Amniotic epithelial cell (primary cell): ENCODE measurements around the gene BUD13.
A peak's percentile ranks its signal among the peaks of the same experiment; 100 is the strongest.
"Not testable (repeated sequence)": the region's sequence is repeated elsewhere in the genome, so short reads cannot be mapped to it uniquely, and the experiment has no call there.

ENCODE experiments used
- DNase-seq: peaks from one replicate; pipeline ENCODE4 v3.0.0-alpha.2; 2010; ENCODE audit warnings: low read depth

Gene BUD13, protein sequence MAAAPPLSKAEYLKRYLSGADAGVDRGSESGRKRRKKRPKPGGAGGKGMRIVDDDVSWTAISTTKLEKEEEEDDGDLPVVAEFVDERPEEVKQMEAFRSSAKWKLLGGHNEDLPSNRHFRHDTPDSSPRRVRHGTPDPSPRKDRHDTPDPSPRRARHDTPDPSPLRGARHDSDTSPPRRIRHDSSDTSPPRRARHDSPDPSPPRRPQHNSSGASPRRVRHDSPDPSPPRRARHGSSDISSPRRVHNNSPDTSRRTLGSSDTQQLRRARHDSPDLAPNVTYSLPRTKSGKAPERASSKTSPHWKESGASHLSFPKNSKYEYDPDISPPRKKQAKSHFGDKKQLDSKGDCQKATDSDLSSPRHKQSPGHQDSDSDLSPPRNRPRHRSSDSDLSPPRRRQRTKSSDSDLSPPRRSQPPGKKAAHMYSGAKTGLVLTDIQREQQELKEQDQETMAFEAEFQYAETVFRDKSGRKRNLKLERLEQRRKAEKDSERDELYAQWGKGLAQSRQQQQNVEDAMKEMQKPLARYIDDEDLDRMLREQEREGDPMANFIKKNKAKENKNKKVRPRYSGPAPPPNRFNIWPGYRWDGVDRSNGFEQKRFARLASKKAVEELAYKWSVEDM

GRCh38 chr11:116772443-116773202 is at the start of gene BUD13:
Gene BUD13, minus strand, starts transcription at chr11:116772987. Its CDS starts 23 bp downstream, at chr11:116772964.
- DNase-seq, result peak; percentile 67

- no peak for DNase-seq
These were observed 49.8 kb upstream of the BUD13 start for GRCh38 chr11:116822575-116822974.

DNA sequence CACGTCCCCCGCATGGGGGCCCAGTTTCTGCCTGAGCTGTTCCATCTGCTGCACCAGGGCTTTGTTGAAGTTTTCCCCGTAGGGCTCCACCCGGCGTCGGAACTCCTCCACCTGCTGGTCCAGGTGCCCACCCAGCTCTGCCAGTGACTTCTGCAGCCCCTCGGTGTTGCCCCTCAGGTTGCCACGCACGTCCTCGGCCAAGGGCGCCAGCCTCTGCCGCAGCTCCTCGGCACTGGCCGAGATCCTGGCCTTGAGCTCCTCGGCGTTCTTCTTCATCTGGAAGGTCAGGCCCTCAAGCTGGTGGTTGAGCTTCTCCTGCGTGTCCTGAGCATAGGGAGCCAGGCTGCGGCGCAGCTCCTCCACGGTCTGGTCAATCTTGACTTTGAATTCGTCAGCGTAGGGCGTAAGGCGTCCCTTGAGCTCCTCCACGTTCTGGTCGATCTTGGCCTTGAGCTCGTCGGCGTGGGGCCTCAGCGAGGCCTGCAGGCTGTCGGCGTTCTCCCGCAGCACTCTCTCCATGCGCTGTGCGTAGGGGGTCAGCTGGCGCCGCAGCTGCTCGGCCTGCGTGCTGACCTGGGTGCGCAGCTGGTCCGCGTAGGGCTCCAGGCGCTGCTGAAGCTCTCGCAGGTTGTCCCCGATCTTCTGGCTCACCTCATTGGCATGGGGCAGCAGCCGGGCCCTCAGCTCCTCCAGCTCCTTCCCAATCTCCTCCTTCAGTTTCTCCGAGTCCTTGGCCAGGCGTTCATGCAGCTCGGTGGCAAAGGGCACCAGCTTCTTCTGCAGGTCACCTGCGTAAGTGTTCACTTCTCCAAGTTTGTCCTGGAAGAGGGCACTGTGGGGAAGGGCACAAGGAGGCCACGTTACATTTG is 48.5 kb upstream of the BUD13 start:
- no peak for DNase-seq

DNA sequence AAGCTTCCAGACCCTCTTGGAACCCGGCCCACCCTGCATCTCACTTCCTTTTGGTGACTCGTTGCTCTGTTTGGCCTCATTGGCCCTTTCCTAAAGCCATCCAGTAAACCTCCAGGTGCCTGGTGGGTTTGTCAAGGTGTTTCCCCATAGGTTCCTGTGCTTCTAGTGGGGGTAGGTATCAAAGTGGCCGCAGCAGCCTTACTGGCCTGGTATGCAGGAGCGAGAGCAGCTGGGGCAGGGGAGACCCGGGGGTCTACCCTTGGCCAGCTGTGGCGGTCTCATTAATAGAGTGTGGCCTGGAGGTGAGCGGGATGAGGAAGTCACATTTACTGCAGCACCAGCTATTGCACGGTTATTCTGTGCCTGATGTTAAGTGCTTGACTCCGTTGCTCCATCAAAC is 46.3 kb upstream of the BUD13 start:
- no peak for DNase-seq

DNA sequence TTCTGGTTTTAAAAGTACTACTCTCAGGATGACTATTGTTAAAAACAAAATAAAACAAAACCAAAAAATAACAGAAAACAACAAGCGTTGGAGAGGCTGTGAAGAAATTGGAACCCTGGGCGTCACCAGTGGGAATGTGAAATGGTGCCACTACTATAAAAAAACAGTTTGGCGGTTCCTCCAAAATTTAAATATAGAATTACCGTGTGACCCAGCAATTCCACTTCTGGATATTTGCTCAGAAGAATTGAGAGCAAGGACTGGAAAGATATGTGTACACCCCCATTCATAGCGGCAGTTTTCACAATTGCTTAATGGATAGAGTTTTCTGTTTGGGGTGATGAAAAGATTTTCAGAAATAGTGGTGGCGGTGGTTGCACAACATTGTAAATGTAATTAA is 41.7 kb upstream of the BUD13 start:
- no peak for DNase-seq

GRCh38 chr11:116813781-116814471 is 41.1 kb upstream of the BUD13 start:
- no peak for DNase-seq

- no peak for DNase-seq
These were observed 40.4 kb upstream of the BUD13 start for GRCh38 chr11:116813170-116813569.

DNA sequence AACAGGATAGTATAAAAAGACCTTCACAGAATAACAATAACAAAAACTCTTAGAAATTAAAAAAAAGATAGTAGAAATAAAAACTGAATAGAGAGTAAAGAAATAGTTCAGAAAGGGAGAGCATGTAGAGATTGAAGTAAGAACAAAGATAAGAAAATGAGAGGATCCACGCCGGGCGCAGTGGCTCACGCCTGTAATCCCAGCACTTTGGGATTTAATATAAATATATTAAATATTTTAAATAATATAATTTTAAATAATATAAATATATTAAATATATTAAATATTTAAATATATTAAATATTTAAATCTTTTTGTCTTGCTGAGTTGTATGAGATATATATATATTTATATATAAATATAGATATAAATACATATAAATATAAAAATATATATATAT is 39.3 kb upstream of the BUD13 start:
- no peak for DNase-seq

GRCh38 chr11:116811194-116811593 is 38.4 kb upstream of the BUD13 start:
- no peak for DNase-seq

DNA sequence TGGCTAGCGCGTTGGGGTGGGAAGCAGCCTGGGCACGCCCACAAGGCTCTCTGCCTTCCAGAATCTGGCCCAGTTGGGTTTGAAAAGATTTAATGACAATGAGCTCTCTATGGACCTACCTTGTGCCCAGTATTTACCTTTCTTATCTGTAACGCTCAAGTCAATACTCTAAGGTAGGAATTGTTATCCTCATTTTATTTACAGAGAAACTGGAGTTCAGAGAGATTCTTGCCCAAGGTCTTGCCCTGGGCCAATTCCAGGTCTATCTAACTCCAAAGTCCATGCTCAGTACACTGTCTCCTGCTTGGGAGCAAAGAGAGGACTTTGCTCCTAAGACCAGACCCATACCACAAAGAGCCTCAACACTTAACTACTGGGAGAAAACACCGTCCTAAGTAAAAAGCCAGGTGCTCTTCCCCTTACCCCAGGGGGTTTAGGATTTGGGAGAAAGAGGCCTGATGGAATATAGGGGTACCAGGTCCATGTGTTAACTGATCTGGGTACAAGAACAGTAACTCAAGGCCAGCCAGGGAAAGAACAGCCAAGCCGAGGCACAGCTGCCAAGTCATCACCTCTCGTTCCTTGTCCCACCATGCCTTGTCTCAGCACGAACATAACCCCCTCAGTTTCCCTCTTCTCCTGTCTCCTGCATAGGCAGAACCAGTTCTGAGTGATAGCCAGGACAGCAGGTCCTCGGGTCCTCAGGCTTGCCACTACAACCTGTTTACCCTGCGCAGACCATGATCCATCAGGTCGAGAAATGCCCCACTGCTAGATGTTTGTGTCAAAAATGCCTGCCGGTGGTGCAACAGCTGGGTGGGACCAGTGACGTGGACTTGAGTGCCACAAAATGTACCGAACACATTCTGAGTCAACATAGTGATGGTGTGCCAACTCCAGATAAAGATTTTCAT is 35.7 kb upstream of the BUD13 start:
- DNase-seq, result peak; percentile 83

- no peak for DNase-seq
These were observed 34.9 kb upstream of the BUD13 start for GRCh38 chr11:116807601-116808261.

DNA sequence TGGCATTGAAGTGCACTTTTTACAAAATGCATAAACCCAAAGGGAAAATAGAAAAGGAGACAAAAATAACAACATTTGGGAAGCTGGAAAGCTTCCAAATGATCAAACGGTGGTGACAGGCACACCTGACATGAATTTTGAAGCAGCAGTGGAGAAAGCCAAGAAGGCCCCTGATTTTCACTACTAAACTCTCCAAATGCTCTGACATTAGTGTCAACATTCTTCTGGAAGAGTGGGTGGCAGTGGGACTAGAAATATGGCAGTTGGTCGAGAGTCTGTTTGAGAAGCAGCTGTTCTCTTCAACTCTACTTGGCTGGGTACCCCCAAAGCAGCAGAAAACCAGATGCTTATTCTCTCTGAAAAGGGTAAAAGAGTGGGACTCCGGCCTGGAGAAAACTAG is 31.2 kb upstream of the BUD13 start:
- no peak for DNase-seq

DNA sequence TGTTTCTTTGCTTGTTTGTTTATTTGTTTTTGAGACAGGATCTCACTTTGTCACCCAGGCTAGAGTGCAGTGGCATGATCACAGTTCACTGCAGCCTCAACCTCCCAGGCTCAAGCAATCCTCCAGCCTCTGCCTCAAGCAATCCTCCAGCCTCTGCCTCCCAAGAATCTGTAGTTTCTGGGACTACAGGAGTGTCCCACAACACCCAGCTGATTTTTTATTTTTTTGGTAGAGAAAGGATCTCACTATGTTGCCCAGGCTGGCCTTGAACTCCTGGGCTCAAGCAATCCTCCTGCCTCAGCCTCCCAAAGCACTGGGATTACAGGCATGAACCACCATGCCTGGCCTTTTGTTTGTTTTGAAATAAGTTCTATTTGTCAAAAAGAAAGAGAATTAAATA is 28.9 kb upstream of the BUD13 start:
- DNase-seq, result not testable (repeated sequence)

DNA sequence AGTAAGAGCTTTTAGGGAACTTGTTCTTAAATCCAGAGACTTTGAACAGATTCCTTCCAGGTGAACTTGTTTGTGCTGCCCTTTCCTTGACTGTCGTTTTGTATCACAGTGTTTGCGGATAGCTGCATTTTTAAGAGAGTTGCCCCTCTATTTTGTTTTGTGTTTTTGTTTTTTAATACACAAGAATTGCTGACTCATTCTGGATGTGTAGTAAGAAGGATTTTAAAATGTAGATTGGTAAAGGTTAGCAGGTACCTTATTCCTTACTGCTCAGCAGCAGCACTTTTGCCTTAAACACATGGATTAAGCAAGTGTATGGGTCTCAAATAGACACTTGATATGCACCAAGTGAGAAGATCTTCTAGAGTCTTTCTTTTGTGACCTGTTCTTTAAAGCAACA is 27.8 kb upstream of the BUD13 start:
- DNase-seq, result no peak

DNA sequence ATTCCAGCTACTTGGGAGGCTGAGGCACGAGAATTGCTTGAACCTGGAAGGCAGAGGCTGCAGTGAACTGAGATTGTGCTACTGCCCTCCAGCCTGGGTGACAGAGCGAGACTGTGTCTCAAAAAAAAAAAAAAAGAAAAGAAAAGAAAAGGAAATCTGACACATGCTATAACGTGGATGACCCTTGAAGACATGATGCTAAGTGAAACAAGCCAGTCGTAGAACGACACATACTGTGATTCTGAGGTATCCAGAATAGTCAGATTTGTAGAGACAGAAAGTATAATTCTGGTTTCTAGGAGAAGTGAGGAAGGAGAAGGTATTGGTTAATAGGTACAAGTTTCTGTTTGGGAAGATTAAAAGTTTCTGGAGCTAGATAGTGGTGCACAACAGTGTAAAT is 25.6 kb upstream of the BUD13 start:
- DNase-seq, result no peak

GRCh38 chr11:116797816-116798215 is 25.0 kb upstream of the BUD13 start:
- DNase-seq, result no peak

DNA sequence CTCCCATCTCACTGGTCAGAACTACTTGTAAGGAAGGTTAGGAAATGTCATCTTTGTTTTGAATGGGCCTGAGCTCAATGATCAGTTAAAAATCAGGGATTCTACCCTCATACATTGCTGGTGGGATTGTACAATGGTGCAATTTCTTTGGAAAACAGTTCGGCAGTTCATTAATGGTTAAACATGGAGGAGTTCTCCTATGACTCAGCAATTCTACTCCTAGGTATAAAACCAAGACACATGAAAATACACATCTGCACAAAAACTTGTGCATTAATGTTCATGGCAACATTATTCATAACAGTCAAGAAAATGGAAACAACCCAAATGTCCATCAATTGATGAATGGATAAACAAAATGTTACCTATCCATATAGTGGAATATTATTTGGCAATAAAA is 23.8 kb upstream of the BUD13 start:
- DNase-seq, result no peak

- DNase-seq, result no peak
These were observed 22.1 kb upstream of the BUD13 start for GRCh38 chr11:116794851-116795250.

GRCh38 chr11:116793772-116794097 is 20.9 kb upstream of the BUD13 start:
- DNase-seq, result peak; percentile 23
